Subcutaneous adipose tissue (tissue), 4 donors: ENCODE data around the gene SAMD14. TPM values are rescaled to one million over a fixed set of nuclear protein-coding genes. Genes with fewer than 3 reads are reported as not detected.

Experiments used
- CTCF ChIP-seq: fragments of 450-650 bp; IDR thresholded peaks from one replicate; pipeline ENCODE4 v1.5.1; 2016; ENCODE audit warnings: low read depth, mild to moderate bottlenecking, control low read depth, antibody characterized with exemption, moderate library complexity
- total RNA-seq, 4 donors: library from RNA; depleted of rRNA; stranded (reverse); fragments of >200 nt; gene quantifications; one replicate each; pipeline ENCODE4 v1.1.0, GENCODE V29; 2016

SAMD14 gene
- total RNA-seq, 4 donors from 2014 or later: 0.33 to 0.38 (median 0.34) TPM; not detected in 1

- no peak for TF ChIP-seq CTCF
These were observed 16.4 kb upstream of the SAMD14 start for GRCh38 chr17:50146230-50146926.

- no peak for TF ChIP-seq CTCF
These were observed 15.7 kb upstream of the SAMD14 start for GRCh38 chr17:50145532-50146229.

- no peak for TF ChIP-seq CTCF
These were observed 15.0 kb upstream of the SAMD14 start for GRCh38 chr17:50144845-50145531.

GRCh38 chr17:50144355-50144754 is 14.4 kb upstream of the SAMD14 start:
- TF ChIP-seq CTCF: no peak

- no peak for TF ChIP-seq CTCF
These were observed 13.7 kb upstream of the SAMD14 start for GRCh38 chr17:50143461-50144176.

- TF ChIP-seq CTCF: no peak
These were observed 11.8 kb upstream of the SAMD14 start for GRCh38 chr17:50141745-50142110.
